GM12872 (cell line): ENCODE results near the gene AMPD1.

Experiments
- TF ChIP-seq, protein P1 (sequence below): IDR thresholded peaks from 3 replicates; pipeline ENCODE4 v1.5.1; 2011; ENCODE audit warnings: low read depth, mild to moderate bottlenecking, low read length, moderate library complexity; ENCODE audit not compliant: insufficient read depth

Gene AMPD1

DNA sequence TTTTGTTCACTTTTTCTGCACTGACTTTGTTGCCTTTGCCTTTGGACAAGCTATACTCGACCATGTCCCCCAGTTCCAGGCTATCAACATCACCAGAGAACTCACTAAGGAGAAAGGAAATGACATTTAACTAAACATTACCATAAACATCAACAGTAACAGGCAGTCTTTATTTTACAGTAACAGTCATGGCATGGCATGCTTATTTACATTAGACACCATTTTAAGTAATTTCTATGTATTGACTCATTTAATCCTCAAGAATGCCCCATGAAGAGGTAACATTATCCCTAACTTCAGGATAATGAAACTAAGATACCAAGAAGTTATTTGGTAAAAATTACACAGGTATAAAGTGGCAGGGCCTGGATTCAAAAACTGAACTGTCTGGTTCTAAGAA is 29.9 kb upstream of the AMPD1 start:
- TF ChIP-seq, protein P1, sequence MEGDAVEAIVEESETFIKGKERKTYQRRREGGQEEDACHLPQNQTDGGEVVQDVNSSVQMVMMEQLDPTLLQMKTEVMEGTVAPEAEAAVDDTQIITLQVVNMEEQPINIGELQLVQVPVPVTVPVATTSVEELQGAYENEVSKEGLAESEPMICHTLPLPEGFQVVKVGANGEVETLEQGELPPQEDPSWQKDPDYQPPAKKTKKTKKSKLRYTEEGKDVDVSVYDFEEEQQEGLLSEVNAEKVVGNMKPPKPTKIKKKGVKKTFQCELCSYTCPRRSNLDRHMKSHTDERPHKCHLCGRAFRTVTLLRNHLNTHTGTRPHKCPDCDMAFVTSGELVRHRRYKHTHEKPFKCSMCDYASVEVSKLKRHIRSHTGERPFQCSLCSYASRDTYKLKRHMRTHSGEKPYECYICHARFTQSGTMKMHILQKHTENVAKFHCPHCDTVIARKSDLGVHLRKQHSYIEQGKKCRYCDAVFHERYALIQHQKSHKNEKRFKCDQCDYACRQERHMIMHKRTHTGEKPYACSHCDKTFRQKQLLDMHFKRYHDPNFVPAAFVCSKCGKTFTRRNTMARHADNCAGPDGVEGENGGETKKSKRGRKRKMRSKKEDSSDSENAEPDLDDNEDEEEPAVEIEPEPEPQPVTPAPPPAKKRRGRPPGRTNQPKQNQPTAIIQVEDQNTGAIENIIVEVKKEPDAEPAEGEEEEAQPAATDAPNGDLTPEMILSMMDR, result no peak

DNA sequence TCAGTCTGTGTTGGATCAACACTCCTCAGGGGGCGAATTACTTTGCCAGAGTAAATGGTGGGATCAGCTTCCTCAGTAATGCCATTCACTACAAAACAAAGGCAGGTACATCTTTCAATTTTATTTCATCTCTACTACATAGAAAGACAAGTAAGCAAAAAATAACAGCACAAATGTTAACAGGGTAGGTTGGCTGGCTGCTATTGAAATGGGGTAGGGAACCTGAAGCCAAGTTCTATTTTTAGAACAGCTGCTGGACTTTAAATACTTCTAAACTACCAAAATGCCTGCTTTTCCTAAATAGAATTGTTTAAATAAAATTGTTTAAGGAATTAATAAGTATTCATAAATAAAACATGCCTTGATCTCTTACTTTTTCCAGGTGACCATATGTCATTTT is 28.6 kb upstream of the AMPD1 start:
- TF ChIP-seq, protein P1, result no peak

DNA sequence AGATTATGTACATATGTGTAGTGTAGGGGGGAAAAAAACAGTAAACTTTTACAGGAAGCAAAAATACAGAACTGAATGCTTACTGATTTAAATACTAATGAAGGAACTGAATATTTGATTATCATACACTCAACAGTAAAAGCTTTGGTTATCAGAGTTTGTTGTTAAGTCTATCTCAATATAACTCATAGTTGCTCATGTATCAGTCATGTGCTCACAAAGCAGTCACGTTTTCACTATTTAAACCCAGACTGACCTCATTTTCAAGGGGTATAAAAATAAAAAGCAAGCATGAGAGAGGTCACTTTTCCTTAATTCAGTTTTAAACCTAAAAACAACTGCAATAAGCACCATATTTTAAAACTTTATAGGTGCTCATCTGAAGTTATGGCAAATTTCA is 28.1 kb upstream of the AMPD1 start:
- TF ChIP-seq, protein P1, result no peak

DNA sequence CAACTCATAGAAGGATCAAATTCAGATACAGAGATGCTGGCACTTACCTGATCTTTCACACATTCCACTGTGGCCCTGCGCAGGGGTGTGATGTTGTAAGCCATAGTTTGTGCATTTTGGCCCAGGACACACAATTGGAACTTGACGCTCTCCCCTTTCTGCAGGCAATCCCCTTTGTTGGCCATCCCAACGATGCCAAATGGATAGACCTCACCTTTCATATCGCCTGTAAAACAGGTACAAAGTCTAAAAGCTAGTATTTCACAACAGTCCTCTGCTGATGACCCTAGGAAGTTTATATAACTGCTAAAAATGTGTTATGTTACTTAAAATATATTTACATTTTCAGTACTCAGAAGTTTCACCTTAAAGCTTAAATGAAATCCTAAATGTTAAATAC is 25.1 kb upstream of the AMPD1 start:
- TF ChIP-seq, protein P1, result no peak

DNA sequence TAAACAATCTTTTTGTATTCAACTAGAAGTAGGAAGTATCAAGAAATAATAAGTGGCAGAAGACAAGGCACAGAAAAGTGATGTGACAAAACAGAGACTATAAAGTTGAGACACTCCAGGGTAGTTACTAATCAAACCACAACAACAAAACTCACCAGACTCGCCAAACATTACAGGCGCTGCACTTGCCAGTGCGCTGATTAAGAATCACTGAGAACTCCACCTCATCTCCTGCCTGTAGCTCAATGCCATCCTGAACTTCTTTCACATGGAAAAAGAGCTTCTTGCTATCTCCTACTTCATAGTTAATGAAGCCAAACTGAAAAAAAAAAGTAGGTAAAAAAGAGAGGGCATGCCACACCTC is 24.1 kb upstream of the AMPD1 start:
- TF ChIP-seq, protein P1, result no peak

DNA sequence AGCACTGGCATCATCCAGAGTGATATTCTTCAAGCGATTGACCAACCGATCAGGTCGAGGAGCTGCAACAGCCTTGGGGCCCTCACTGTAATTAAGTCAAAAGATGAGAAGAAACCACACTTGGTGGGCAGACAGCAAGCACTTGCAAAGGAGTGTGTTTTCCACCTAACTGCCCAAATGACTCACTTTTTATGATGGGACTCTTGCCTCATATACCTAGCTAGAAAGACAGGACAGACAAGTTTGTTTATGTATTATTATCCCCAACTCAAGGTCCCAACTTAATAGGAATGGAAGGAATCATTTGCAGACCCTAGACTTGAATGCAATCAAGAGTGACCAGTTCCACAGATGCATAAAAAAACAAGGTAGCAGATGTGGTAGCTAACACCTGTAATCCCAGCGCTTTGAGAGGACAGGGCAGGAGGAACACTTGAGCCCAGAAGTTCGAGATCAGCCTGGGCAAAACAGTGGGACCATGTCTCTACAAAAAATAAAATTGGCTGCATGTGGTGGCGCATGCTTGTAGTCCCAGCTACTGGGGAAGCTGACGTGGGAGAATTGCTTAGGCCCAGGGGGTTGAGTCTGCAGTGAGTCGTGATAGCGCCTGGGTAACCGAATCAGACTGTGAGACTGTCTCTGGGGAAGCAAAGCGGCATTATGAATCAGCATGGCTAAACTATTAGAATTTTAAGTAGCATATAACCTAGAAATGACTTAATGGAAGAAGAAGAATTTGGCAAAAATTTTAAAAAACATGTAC is 23.5 kb upstream of the AMPD1 start:
- TF ChIP-seq, protein P1, result no peak

DNA sequence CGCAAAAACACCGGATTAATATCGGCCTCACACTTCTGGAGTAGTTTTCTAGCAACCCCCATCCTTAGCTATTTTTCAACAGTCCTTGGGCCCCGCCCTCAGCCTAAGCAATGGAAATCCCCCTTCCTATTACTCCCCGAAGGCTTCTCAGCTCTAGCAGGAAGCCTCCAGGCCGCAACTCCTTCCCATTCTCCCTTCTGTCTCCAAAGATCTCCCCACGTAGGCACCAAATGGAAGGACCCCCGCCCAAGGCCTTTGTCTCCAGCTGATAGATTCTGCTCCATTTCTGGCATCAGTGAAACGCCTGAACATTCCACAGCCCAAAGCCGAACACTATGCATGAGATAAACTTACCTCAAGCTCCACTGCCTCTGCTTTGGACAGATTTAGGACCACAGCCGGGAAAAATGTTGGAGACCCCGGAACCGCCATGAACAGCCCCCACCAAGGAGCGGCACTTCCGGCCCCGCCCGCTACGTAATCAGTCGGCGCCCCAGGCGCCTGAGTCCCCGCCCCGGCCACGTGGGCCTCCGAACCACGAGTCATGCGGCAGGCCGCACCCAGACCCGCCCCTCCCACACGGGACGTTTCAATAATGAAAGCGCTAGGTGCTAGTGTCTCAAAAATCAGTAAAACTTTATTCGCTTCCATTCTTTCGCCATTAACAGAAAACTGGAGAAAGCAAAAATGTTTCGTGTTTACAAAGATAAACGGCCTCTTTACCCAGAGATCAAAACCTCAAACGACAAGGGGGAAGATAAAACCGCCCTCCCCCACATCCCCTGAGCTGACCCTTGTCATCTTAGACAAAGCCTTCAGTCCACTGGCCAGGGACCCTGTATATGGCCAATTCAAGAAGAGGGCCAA is 21.2 kb upstream of the AMPD1 start, which contains the start of gene NRAS:
NRAS (minus strand) TSS at position 468 of the 867 bp plus-strand sequence. CDS start 611 bp downstream, outside the sequence.
- TF ChIP-seq, protein P1, result no peak
